HEK293 (cell line): ENCODE measurements around the gene PLB1.

ENCODE experiments used
- CTCF ChIA-PET: fragments of 350-600 bp; formaldehyde crosslinking; extraction: SDS; loops from one replicate; lab custom pipeline; 2021; ENCODE audit warnings: antibody characterized with exemption; lab: Yijun Ruan, JAX
- POLR2A ChIA-PET: fragments of 300-600 bp; formaldehyde crosslinking; extraction: SDS; loops from one replicate; lab custom pipeline; 2020; ENCODE audit warnings: antibody characterized with exemption, inconsistent platforms; lab: Yijun Ruan, JAX
- H3K27ac ChIP-seq: fragments of 200-500 bp; sonication (Bioruptor generic); 2 replicates; pipeline ENCODE4 v1.5.1; 2014; ENCODE audit warnings: low read depth, low read length, control low read depth, inconsistent platforms; ENCODE audit errors: extremely low read depth
- H3K36me3 ChIP-seq, 2 experiments: fragments of 200-500 bp in 1 of 2; sonication (Bioruptor generic) in 1 of 2; 1 replicate in 1 of 2; 2 replicates in 1 of 2; pipeline ENCODE4 v1.5.1; 2014 to 2017; ENCODE audit warnings: inconsistent platforms in 2 of 2, low read length in 2 of 2; ENCODE audit not compliant: control insufficient read depth in 2 of 2, insufficient read depth in 1 of 2
- H3K4me1 ChIP-seq: fragments of 200-500 bp; sonication (Bioruptor generic); 2 replicates; pipeline ENCODE4 v1.5.1; 2014; ENCODE audit warnings: mild to moderate bottlenecking, low read length, inconsistent platforms; ENCODE audit not compliant: control insufficient read depth, insufficient read depth
- H3K4me3 ChIP-seq: 2 replicates; pipeline ENCODE4 v1.5.1; 2011; ENCODE audit warnings: low read depth, mild to moderate bottlenecking, control low read depth, low read length, moderate library complexity
- H3K9me3 ChIP-seq: fragments of 200-500 bp; sonication (Bioruptor generic); 2 replicates; pipeline ENCODE4 v1.5.1; 2014; ENCODE audit warnings: low read depth, low read length, inconsistent platforms; ENCODE audit not compliant: control insufficient read depth, insufficient read depth
- EGR2 ChIP-seq: fragments of 450-650 bp; formaldehyde crosslinking; IDR thresholded peaks from 2 replicates; pipeline ENCODE4 v1.5.1; 2016; ENCODE audit warnings: low read depth, missing biosample characterization, missing genetic modification characterization
- KLF1 ChIP-seq: fragments of 450-650 bp; formaldehyde crosslinking; IDR thresholded peaks from 2 replicates; pipeline ENCODE4 v1.5.1; 2016; ENCODE audit warnings: missing biosample characterization, missing genetic modification characterization
- KLF9 ChIP-seq: fragments of 450-650 bp; formaldehyde crosslinking; IDR thresholded peaks from 2 replicates; pipeline ENCODE4 v1.5.1; 2016; ENCODE audit warnings: missing biosample characterization, missing genetic modification characterization, low read depth
- SP3 ChIP-seq: fragments of 450-650 bp; formaldehyde crosslinking; IDR thresholded peaks from 2 replicates; pipeline ENCODE4 v1.5.1; 2016; ENCODE audit warnings: missing biosample characterization, missing genetic modification characterization
- ZBTB20 ChIP-seq: fragments of 450-650 bp; formaldehyde crosslinking; IDR thresholded peaks from 2 replicates; pipeline ENCODE4 v1.5.1; 2016; ENCODE audit warnings: missing biosample characterization, missing genetic modification characterization
- ZIC2 ChIP-seq: fragments of 450-650 bp; formaldehyde crosslinking; IDR thresholded peaks from 2 replicates; pipeline ENCODE4 v1.5.1; 2016; ENCODE audit warnings: missing biosample characterization, missing genetic modification characterization
- ZNF211 ChIP-seq: fragments of 450-650 bp; formaldehyde crosslinking; IDR thresholded peaks from 2 replicates; pipeline ENCODE4 v1.5.1; 2016; ENCODE audit warnings: low read depth, missing biosample characterization, missing genetic modification characterization
- ZNF248 ChIP-seq: fragments of 450-650 bp; formaldehyde crosslinking; IDR thresholded peaks from 2 replicates; pipeline ENCODE4 v1.5.1; 2017; ENCODE audit warnings: missing biosample characterization, missing genetic modification characterization
- ZNF266 ChIP-seq: fragments of 450-650 bp; formaldehyde crosslinking; IDR thresholded peaks from 2 replicates; pipeline ENCODE4 v1.5.1; 2016; ENCODE audit warnings: missing biosample characterization, missing genetic modification characterization, low read depth
- ZNF548 ChIP-seq: fragments of 450-650 bp; formaldehyde crosslinking; IDR thresholded peaks from 2 replicates; pipeline ENCODE4 v1.5.1; 2016; ENCODE audit warnings: missing biosample characterization, missing genetic modification characterization
- ZNF555 ChIP-seq: fragments of 450-650 bp; formaldehyde crosslinking; conservative IDR thresholded peaks from 2 replicates; pipeline ENCODE4 v1.5.1; 2017; ENCODE audit warnings: missing biosample characterization, mild to moderate bottlenecking, missing genetic modification characterization, inconsistent platforms
- ZNF624 ChIP-seq: fragments of 450-650 bp; formaldehyde crosslinking; IDR thresholded peaks from 2 replicates; pipeline ENCODE4 v1.5.1; 2017; ENCODE audit warnings: missing biosample characterization, missing genetic modification characterization
- ZNF701 ChIP-seq: fragments of 450-650 bp; formaldehyde crosslinking; IDR thresholded peaks from 2 replicates; pipeline ENCODE4 v1.5.1; 2016; ENCODE audit warnings: missing biosample characterization, missing genetic modification characterization
- ZNF707 ChIP-seq: fragments of 450-650 bp; formaldehyde crosslinking; IDR thresholded peaks from 2 replicates; pipeline ENCODE4 v1.5.1; 2016; ENCODE audit warnings: missing biosample characterization, missing genetic modification characterization
- ZSCAN23 ChIP-seq: fragments of 450-650 bp; formaldehyde crosslinking; IDR thresholded peaks from 2 replicates; pipeline ENCODE4 v1.5.1; 2016; ENCODE audit warnings: missing biosample characterization, missing genetic modification characterization
- TF ChIP-seq, protein P1 (sequence below): fragments of 450-650 bp; formaldehyde crosslinking; IDR thresholded peaks from 2 replicates; pipeline ENCODE4 v1.5.1; 2016; ENCODE audit warnings: missing biosample characterization, missing genetic modification characterization, borderline replicate concordance
- TF ChIP-seq, protein P2 (sequence below): fragments of 450-650 bp; formaldehyde crosslinking; IDR thresholded peaks from 2 replicates; pipeline ENCODE4 v1.5.0; 2017; ENCODE audit warnings: missing biosample characterization, missing genetic modification characterization, borderline replicate concordance
- TF ChIP-seq, protein P3 (sequence below): fragments of 450-650 bp; formaldehyde crosslinking; IDR thresholded peaks from 2 replicates; pipeline ENCODE4 v1.5.1; 2016; ENCODE audit warnings: missing biosample characterization, missing genetic modification characterization

PLB1 gene

DNA sequence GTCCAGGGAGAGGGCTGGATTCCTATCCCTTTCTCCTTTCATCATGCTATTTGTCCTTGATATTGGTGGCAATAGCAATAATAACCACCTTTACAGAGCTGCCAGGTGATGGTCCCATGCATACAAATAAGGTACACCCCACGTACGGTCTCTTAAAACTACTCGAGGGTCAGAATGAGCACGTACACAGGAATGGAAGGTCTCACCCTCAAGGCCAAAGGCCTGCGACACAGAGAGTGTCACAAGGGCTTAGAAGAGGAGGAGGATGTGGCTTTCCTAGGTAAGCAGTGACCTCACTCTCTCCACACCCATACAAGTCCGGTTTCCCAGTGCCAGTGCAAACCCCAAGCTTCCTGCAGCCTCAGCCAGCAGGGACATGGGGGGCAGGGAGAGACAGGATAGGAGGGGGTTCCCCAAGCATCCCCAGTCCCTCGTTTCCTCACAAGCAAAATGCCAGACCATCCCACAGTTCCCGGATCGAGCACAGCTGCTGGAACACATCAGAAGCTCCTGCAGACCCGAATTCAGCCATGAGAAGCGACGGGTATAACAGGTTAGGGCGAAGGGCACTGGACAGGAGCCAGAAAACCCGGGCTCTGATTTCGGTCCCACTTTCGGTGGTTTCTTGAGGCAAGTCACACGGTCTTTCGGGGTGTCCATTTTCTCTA lies 49.2 kb downstream of the PLB1 start:
- TF ChIP-seq, protein P1, sequence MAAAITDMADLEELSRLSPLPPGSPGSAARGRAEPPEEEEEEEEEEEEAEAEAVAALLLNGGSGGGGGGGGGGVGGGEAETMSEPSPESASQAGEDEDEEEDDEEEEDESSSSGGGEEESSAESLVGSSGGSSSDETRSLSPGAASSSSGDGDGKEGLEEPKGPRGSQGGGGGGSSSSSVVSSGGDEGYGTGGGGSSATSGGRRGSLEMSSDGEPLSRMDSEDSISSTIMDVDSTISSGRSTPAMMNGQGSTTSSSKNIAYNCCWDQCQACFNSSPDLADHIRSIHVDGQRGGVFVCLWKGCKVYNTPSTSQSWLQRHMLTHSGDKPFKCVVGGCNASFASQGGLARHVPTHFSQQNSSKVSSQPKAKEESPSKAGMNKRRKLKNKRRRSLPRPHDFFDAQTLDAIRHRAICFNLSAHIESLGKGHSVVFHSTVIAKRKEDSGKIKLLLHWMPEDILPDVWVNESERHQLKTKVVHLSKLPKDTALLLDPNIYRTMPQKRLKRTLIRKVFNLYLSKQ (tag by site-specific recombination), result no peak
- TF ChIP-seq, protein P2, sequence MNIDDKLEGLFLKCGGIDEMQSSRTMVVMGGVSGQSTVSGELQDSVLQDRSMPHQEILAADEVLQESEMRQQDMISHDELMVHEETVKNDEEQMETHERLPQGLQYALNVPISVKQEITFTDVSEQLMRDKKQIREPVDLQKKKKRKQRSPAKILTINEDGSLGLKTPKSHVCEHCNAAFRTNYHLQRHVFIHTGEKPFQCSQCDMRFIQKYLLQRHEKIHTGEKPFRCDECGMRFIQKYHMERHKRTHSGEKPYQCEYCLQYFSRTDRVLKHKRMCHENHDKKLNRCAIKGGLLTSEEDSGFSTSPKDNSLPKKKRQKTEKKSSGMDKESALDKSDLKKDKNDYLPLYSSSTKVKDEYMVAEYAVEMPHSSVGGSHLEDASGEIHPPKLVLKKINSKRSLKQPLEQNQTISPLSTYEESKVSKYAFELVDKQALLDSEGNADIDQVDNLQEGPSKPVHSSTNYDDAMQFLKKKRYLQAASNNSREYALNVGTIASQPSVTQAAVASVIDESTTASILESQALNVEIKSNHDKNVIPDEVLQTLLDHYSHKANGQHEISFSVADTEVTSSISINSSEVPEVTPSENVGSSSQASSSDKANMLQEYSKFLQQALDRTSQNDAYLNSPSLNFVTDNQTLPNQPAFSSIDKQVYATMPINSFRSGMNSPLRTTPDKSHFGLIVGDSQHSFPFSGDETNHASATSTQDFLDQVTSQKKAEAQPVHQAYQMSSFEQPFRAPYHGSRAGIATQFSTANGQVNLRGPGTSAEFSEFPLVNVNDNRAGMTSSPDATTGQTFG (tag by site-specific recombination), result no peak
- TF ChIP-seq KLF1 (tag by site-specific recombination), result no peak
- Histone ChIP-seq H3K4me3 (no peak overlapping the region), H3K27ac (no peak overlapping the region), H3K4me1 (no peaks in the 10 kb centered on the region), H3K36me3 (no peaks in the 10 kb centered on the region), H3K9me3 (no peaks in the 10 kb centered on the region)
- ChIA-PET CTCF (no interaction called here), POLR2A (no interaction called here)

DNA sequence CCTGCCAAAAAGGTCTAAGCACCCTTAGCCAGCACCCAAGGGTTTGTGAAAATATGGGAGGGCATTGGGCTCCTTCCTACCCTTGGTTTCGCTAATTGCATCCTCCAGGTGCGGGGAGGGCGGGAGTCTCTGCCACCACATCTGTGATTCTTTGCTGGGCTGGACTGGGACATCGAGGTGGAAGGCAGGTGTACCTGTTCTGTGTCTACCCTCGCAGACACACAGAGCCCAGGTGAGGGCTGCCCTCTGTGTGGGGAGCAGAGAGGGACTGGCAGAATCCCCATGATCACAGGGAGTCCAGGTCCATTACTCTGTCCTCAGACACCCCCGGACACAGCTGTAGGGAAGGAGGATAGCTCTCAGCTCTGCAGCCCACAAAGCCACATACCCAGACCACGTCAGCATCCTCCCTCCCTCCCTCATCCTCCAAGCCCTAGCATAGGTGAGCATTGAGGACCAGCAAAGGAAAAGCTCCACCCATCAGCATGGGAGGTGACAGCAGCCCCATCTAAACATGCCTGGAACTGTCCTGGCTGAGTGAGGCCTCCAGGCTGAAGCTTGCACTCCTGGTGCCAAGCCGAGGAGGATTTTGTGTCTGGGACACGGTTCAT lies 49.8 kb downstream of the PLB1 start:
- Histone ChIP-seq H3K4me1 (no peaks in the 10 kb centered on the region), H3K27ac (no peak overlapping the region), H3K36me3 (no peaks in the 10 kb centered on the region)
- no peak for TF ChIP-seq ZNF624 (tag by site-specific recombination)
- 0 out of 2 replicates have a peak, but pooled peaks have one; percentile 5 for TF ChIP-seq EGR2
- TF ChIP-seq ZNF211 (tag by site-specific recombination), result no peak
- TF ChIP-seq, all 188 proteins: peak for 1
- no peaks in the 10 kb centered on the region for H3K9me3 ChIP-seq
- ChIA-PET CTCF (interaction anchor here (0.7 kb wide), 1 partner anchor 21 kb away, joined by 4 read pairs; no protein-coding TSS in a partner anchor), POLR2A (no interaction called here)
- H3K4me3 ChIP-seq, result no peak overlapping the region

DNA sequence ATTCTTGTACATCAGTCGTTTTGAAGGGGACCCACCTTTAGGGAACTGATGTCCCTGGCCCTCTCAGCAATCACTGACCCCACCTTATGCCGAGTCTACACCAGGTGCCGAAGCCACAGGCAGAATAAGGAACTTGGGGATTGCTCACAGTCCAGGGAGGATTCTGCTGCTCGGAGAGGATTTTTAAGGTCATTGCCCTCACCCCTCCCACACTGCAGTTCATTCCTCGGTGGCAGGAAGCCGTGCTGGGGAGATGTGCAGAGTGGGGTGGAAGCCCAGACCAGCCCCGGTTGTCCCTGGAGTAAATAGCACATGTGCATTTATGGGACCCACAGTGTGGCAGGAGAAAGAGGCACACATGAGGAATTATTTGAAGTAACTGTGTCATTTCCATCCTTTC lies 50.4 kb downstream of the PLB1 start:
- Histone ChIP-seq H3K27ac (no peak overlapping the region), H3K4me1 (no peaks in the 10 kb centered on the region), H3K9me3 (no peaks in the 10 kb centered on the region), H3K36me3 (no peaks in the 10 kb centered on the region), H3K4me3 (no peak overlapping the region)
- ChIA-PET CTCF (interaction anchor here (0.7 kb wide), 1 partner anchor 20 kb away, joined by 4 read pairs; no protein-coding TSS in a partner anchor), POLR2A (no interaction called here)
- TF ChIP-seq, protein P3, sequence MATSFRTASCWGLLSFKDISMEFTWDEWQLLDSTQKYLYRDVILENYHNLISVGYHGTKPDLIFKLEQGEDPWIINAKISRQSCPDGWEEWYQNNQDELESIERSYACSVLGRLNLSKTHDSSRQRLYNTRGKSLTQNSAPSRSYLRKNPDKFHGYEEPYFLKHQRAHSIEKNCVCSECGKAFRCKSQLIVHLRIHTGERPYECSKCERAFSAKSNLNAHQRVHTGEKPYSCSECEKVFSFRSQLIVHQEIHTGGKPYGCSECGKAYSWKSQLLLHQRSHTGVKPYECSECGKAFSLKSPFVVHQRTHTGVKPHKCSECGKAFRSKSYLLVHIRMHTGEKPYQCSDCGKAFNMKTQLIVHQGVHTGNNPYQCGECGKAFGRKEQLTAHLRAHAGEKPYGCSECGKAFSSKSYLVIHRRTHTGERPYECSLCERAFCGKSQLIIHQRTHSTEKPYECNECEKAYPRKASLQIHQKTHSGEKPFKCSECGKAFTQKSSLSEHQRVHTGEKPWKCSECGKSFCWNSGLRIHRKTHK (tag by site-specific recombination), result no peak
- TF ChIP-seq ZIC2 (no peak), ZNF555 (tag by site-specific recombination) (no peak), ZSCAN23 (tag by site-specific recombination) (no peak), ZNF248 (tag by site-specific recombination) (no peak), SP3 (tag by site-specific recombination) (no peak), KLF9 (tag by site-specific recombination) (no peak), ZNF701 (tag by site-specific recombination) (no peak), ZNF707 (tag by site-specific recombination) (no peak), ZBTB20 (tag by site-specific recombination) (no peak), ZNF266 (tag by site-specific recombination) (no peak), ZNF548 (no peak)
- TF ChIP-seq, protein P2 (tag by site-specific recombination), result no peak
